ENCODE data around the gene ZNF384.
"Not testable (repeated sequence)": the region's sequence is repeated elsewhere in the genome, so short reads cannot be mapped to it uniquely, and the experiment has no call there.

Gene ZNF384

DNA sequence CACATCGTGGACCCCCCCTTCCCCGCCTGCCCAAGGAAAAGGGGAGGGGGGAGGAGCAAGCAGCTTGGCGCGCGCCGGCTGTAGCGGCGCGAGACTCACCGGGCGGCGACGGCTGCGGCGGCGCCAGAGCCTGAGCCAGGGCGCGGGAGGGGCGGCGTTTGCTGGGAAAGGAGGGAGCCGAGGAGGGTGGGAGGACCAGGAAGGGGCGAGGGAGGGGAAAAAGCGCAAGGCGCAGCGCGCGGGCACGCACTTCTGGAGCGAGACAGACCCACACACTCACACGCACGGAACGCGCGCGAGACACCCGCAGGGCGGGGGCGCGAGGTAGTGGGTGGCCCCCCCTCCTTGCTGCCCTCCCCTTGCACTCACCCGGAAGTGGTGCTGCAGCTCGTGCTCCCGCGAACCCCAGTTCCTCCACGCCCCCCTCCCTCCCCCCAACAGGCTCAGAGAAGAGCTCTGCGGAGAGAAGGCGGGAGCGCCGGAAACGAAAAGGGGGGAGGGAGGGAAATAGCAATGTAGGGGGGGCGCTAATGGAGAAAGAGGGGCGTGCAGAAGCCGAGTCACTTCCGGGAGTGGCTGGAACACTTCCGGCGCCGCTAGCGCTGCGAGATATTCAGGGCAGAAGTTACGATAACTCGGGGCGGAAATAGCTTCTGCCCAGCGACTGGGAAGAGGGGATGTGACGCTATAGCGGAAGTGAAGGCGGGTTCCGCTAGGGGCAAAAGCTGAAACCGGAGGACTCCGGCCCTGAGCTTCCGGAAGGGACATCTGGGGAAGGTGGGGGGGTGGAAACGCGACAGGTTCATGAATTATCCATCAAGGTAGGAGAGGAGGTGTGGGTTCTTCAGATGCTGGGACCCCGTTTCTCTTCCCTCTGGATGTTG, at the start of gene ZNF384:
TSS of gene ZNF384 (minus strand) at position 377 of the 884 bp plus-strand sequence. CDS start 9,855 bp downstream, outside the sequence.
- DNase-seq (ENCODE audit: low read depth), result peak; percentile 91

DNA sequence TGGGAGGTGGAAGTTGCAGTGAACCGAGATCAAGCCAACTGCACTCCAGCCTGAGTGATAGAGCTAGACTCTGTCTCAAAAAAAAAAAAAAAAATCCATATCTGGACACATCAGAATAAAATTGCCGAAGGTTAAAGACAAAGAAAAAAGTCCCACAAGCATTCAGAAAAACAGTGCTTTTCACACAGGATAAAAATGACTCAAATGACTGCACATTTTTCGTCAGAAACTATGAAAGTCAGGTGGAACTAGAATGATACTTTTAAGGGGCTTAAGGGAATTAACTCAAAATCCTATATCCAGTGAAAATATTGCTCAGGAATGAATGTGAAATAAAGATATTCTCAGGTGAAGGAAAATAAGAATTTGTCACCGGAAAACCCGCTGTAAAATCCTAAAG, 47.6 kb upstream of the ZNF384 start:
- DNase-seq (ENCODE audit: low read depth), result no peak

DNA sequence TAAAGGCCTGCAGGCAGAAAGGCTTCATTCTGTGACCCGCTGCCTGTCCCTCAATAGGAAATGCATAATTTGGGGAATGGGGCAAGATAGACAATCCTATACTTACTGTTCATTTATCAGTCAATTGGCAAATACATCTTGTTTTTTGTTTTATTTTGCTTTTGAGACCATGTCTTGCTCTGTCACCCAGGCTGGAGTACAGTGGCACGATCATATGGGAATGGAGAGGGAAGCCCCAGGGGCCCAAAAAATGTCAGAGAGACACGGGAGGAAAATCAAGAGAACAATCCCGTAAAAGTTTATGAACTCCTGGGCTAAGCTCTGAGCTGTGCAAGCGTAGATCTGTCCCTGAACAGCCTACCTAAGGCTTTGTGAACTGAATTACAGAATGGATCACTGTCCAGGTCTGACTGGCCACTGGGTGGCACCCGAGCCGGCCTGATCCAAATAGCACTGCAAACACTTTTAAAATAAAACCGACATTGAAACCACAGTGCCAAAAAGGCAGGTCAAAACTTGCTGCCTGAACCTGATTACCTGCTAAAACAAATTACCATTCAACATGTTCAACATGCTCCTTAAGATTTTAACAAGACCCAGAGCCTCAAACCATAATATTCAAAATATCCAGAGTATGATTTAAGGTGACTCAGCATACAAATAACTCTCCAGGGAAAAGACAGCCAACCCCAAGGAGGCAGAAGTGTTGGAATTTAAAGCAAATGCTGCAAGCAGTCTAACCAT, 46.4 kb upstream of the ZNF384 start:
- peak; percentile 6 for DNase-seq (ENCODE audit: low read depth)

DNA sequence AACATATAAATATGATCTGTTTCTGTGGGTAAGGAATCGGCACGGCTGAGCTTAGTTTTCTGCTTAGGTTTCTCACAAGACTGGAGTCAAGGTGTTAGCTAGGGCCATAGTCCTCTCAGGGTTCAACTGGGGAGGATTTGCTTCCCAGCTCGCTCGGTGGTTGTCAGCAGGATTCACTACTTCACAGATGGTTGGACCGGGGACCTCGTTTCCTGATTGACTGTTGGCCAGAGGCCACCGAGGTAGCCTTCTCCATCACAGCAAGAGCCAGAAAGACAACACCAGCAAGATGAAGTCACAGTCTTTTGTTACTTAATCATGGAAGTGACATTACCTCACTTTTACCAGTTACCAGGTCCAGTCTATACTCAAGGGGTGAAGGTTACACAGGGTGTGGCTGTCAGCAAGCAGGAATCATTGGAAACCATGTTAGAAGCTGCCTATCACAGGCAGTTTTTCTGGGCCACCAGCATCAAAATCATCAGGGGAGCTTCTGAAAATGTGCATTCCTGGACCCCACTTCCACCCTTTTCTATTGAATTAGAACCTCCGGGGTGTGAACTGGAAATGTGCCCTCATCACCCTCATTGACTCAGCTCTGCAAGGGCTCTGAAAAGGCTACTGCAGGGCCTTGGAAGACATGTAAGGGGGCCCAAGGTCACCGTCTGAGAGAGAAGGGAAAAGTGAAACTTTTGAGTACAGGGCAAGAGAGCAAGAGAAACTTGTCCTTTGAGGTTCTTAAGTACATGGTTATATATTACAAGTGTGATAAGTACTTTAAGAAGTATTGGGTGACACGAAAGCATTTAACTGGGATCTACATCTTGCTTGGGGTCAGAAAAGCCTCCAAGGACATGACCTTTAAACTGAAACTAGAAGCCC, 45.6 kb upstream of the ZNF384 start:
- DNase-seq (ENCODE audit: low read depth), result no peak

DNA sequence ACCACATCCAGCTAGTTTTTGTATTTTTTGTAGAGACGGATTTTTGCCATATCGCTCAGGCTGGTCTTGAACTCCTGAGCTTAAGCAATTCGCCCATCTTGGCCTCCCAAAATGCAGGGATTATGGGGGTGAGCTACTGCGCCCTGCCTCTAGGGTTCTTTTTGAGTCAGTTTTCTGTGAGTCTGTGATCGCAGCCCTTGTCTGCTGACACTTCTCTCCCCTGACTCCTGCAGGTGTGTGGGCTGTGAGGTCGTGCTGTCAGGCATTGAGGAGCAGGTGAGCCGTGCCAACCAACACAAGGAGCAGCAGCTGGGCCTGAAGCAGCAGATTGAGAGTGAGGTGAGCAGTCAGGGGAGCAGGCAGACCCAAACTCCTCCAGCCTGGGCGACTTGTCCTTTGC, 41.0 kb upstream of the ZNF384 start:
- no peak for DNase-seq (ENCODE audit: low read depth)

DNA sequence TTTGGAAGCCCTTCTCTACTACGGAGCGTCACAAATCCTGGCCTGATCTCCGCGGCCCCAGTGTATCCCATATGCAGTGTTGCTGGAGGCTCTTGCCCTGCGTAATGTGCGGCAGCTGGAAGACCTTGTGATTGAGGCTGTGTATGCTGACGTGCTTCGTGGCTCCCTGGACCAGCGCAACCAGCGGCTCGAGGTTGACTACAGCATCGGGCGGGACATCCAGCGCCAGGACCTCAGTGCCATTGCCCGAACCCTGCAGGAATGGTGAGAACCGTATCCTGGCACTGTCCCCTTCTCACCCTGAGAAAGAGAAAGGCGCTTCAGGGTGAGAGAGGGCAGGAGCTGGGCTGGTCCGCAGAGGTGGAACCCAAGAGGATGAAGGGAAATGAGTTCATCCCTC, 40.0 kb upstream of the ZNF384 start:
- no peak for DNase-seq (ENCODE audit: low read depth)

DNA sequence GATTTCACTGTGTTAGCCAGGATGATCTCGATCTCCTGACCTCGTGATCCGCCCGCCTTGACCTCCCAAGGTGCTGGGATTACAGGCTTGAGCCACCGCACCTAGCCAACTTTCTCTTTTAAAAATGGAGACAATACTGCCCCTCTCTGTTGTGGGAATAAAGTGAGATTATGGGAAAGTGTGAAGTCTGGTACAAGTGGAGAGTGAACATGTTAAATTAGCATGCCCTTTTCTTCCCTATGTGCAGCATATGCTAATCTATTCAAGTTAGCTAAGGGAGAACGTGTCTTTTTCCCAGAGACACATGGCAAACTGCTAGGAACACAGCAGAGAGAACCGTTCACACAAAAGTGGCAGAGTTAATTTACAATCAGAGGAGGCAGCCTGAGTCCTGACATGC, 36.2 kb upstream of the ZNF384 start:
- no peak for DNase-seq (ENCODE audit: low read depth)

DNA sequence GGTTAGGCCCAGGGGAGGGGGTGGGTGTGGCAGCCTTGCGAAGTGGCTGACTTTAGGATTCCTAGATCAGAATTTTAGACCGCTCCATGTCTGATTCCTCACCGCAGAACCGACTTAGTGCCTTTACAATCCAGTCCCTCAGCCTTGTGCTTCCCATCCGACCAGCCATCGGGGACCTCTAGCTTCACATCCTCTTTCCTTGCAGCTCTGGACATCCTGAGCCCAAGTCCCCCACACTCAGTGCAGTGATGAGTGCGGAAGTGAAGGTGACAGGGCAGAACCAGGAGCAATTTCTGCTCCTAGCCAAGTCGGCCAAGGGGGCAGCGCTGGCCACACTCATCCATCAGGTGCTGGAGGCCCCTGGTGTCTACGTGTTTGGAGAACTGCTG, 35.2 kb upstream of the ZNF384 start:
- DNase-seq (ENCODE audit: low read depth), result no peak

DNA sequence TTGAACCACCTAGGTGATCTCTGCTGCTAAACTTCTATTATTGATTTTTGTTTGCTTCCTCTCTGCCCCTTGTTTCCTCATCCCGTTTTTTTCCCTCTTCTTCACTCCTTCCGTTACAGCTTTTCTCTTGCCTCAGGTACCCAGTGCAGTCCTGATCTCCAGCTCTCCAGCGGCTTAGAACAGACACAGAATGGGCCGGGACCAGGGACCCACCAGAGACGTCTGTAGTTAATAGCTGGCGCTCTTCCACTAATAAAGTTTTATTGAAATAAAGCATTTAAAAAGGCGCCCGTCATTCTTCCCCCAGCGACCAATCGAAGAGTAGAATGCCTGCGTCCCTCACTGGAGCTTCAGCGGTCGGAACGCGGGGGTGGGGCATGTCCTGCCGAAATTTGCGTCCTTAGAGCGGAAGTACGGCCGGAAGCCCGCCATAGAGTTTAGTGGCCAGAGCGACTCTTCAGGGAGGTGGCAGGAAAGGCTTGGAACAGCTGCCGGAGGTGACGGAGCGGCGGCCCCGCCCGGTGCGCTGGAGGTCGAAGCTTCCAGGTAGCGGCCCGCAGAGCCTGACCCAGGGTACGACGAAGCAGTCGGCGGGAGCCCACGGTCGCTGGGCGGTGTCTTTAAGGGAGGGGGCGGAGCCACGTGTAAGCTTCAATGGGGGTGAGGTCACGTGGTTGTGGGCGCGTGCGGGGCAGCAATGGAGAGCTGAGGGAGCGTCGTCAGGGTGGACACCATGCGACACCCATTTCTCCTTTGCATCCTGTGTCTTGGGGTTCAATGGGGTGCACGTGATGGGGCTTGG, 34.6 kb upstream of the ZNF384 start, which contains the start of gene COPS7A:
TSS of gene COPS7A (plus strand) at position 440 of the 802 bp plus-strand sequence. CDS start 611 bp downstream, outside the sequence.
- peak; percentile 91 for DNase-seq (ENCODE audit: low read depth)

DNA sequence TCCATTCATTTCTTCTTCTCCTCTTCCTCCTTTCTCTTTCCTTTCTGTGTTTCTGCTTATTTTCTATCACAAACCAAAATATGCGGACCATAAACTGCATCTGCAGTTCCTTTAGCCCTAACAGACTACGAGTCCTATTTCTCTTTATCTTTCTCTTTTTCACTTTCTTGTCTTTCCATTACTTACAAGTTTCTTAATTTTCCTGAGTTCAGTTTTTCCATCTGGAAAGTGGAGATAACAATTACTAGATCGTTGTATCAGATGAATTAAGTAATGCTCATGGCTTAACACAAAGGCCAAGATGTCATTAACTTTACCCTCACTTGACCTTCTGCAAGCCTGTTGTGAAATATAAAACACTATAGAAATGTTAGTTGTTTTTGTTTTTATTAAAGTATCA, 33.7 kb upstream of the ZNF384 start:
- no peak for DNase-seq (ENCODE audit: low read depth)

DNA sequence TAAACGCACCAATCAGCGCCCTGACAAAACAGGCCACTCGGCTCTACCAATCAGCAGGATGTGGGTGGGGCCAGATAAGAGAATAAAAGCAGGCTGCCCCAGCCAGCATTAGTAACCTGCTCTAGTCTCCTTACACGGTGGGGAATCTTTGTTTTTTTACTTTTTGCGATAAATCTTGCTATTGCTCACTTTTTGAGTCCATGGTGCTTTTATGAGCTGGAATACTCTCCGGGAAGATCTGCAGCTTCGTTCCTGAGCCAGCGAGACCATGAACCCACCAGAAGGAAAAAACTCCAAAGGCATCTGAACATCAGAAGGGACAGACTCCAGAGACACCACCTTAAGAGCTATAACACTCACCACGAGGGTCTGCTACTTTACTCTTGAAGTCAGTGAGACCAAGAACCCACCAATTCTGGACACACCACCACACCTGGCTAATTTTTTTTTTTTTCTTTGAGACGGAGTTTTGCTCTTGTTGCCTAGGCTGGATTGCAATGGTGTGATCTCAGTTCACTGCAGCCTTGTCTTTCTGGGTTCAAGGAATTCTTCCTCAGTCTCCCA, 27.8 kb upstream of the ZNF384 start:
- DNase-seq (ENCODE audit: low read depth), result no peak

DNA sequence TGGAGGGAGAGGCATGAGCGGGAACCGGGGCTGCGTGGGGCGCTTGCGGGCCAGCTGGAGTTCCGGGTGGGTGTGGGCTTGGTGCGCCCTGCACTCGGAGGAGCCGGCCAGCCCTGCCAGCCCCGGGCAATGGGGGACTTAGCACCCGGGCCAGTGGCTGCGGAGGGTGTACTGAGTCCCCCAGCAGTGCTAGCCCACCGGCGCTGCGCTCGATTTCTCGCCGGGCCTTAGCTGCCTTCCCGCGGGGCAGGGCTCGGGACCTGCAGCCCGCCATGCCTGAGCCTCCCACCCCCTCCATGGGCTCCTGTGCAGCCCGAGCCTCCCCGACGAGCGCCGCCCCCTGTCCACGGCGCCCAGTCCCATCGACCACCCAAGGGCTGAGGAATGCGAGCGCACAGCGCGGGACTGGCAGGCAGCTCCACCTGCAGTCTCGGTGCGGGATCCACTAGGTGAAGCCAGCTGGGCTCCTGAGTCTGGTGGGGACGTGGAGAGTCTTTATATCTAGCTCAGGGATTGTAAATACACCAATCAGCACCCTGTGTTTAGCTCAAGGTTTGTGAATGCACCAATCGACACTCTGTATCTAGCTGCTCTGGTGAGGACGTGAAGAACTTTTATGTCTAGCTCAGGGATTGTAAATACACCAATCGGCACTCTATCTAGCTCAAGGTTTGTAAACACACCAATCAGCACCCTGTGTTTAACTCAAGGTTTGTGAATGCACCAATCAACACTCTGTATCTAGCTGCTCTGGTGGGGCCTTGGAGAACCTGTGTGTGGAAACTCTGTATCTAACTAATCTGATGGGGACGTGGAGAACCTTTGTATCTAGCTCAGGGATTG, 27.1 kb upstream of the ZNF384 start:
- DNase-seq (ENCODE audit: low read depth), result not testable (repeated sequence)

DNA sequence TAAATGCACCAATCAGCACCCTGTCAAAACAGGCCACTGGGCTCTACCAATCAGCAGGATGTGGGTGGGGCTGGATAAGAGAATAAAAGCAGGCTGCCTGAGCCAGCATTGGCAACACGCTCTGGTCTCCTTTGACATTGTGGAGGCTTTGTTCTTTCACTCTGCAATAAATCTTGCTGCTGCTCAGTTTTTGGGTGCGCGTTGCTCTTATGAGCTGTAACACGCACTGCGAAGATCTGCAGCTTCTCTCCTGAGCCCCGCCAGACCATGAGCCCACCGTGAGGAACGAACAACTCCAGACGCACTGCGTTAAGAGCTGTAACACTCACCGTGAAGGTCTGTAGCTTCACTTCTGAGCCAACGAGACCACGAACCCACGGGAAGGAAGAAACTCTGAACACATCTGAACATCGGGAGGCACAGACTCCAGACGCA, 19.8 kb upstream of the ZNF384 start:
- no peak for DNase-seq (ENCODE audit: low read depth)

DNA sequence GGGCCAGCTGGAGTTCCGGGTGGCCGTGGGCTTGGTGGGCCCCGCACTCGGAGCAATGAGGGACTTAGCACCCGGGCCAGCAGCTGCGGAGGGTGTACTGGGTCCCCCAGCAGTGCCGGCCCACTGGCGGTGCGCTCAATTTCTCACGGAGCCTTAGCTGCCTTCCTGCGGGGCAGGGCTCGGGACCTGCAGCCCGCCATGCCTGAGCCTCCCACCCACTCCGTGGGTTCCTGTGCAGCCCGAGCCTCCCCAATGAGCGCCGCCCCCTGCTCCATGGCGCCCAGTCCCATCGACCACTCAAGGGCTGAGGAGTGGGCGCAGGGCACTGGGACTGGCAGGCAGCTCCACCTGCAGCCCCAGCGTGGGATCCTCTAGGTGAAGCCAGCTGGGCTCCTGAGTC, 19.2 kb upstream of the ZNF384 start:
- DNase-seq (ENCODE audit: low read depth), result not testable (repeated sequence)

DNA sequence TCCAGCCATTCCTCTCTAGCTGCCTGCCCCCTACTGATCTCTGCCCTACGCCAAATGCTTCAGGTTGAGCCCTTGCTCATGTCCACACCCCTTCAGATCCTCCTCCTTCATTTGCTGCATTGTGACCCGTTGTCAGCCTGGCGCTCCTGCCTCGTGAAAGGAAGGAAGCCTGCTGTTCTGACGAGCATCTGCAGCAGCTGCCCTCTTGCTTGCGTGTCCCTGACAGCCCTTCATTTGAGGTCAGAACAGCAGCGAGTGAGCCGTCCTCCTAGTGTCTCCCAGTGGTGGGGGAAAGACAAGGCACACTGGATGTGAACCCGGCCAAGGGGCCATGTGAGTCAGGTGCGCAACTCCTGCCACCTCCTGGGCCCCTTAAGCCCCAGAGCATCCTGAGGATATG, 14.5 kb upstream of the ZNF384 start:
- no peak for DNase-seq (ENCODE audit: low read depth)

DNA sequence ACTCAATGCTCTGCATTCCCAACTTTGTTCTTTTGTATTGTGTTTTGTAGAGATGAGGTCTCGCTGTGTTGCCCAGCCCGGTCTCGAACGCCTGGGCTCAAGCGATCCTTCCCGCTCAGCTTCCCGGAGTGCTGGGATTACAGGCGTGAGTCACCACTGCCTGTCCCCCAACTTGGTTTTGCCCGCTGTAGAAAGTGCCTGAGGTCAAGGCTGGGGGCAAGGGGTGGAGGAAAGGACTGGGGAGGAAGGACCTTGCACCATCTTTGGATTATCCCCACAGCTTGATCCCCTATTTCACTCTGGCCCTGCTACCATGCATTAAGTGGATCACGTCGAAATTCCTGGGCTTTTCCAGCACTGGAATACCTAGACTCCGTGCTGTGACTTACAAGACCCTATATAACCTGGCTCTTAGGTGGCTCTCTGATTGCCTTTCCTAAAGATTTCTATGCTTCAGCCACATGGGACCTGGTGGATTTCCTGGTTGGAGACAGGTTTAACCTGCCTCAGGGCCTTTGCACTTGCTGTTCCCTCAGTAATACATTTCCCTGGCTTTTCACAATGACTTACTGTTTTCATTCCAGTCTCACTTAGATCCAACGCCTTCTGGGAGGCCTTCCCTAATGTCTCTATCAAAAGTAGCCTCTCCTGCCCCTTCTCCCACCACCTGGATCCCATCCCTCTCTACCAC, 12.0 kb upstream of the ZNF384 start:
- no peak for DNase-seq (ENCODE audit: low read depth)

DNA sequence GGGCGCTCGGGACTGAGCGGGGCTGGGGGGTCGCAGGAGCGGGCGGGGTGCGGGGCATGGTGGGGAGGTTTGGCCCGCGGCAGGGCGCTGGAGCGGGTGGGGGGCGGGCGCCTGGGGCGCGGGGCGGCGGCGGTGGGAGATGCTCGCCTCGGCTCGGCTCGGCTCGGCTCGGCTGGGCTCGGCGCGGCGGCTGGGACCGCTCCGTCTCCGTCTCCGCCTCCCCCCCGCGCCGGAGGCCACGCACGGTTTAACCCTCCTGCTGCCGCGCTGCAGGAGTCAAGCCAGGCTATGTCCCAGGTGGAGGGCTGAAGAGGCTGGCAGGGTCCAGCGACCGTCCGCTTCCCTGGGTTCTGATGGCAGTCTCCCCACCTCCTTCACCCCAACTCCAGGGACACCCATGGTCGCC, 11.5 kb upstream of the ZNF384 start, which contains the start of gene PIANP:
TSS of gene PIANP (minus strand) at position 170 of the 406 bp plus-strand sequence. CDS start 2,754 bp downstream, outside the sequence.
- peak; percentile 29 for DNase-seq (ENCODE audit: low read depth)

DNA sequence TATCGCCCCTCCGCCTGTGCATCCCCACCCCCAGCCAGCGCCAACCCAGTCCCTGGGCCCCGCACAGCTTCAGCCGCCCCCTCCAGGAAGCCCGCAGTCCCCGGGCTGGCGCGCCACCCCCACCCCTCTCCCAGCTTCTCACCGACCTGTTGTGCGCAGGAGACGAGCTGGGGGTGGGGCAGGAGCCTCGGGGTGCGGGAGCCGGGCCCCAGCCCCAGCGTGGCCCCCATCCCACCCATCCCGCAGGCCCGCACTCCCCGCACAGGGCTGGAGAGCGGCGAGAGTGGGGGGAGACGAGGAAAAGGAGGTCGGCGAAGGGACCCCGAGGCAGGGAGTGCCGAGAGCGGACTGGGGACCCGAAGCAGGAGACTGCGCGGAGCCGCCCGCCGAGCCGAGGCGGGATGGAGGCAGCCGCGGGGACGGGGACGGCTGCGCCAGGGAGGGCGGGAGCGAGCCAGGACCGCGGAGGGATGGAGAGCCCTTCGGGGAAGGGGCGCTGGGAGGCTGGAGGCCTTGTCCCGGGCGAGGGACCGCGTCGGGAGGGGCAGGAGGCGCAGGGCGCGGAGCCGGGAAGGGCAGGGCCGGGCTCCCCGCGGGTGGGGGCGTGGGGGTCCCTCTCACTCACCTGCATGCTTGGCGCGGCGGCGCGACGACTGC, 10.9 kb upstream of the ZNF384 start:
- no peak for DNase-seq (ENCODE audit: low read depth)
